ENCODE results near the gene SLC38A2. TPM values are rescaled to one million over a fixed set of nuclear protein-coding genes. Genes with fewer than 3 reads are reported as not detected.

The SLC38A2 gene
- total RNA-seq, 1 donor from 2014 or later = 535 TPM

- no peak for DNase-seq (ENCODE audit: low spot score)
Observed at GRCh38 chr12:46318037-46318436, 54.5 kb downstream of the SLC38A2 start.

Other genes starting within 250 kb of the SLC38A2 start
- 159 TPM for gene SLC38A1, start 103.7 kb downstream of the SLC38A2 start, total RNA-seq (ENCODE audit: insufficient read depth, low replicate concordance)

Measured in umbilical cord (tissue), 2 donors.